ENCODE results near the gene SLC4A7. TPM values are rescaled to one million over a fixed set of nuclear protein-coding genes. Genes with fewer than 3 reads are reported as not detected.

SLC4A7 gene
- total RNA-seq, 1 donor from 2014 or later, result 15.0 TPM

DNA sequence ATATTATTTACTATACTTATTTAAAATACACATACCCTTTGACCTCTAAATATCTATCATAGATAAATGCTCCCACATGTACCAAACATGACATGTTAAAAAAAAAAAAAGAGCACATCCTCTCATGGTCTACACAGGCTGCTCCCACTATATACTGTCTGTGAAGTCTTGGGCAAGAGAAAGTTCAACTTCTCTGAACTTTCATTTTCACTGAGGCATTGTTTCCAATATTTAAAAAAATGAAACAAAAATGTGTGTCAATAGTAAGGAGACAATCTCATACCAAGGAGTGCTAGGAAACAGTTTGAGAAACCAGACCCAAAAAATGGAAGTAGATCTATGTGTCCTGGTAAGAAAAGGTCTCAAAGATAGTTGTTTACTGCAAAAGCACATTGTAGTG, 29.3 kb downstream of the SLC4A7 start:
- TF ChIP-seq, protein P1, sequence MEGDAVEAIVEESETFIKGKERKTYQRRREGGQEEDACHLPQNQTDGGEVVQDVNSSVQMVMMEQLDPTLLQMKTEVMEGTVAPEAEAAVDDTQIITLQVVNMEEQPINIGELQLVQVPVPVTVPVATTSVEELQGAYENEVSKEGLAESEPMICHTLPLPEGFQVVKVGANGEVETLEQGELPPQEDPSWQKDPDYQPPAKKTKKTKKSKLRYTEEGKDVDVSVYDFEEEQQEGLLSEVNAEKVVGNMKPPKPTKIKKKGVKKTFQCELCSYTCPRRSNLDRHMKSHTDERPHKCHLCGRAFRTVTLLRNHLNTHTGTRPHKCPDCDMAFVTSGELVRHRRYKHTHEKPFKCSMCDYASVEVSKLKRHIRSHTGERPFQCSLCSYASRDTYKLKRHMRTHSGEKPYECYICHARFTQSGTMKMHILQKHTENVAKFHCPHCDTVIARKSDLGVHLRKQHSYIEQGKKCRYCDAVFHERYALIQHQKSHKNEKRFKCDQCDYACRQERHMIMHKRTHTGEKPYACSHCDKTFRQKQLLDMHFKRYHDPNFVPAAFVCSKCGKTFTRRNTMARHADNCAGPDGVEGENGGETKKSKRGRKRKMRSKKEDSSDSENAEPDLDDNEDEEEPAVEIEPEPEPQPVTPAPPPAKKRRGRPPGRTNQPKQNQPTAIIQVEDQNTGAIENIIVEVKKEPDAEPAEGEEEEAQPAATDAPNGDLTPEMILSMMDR (IDR thresholded peaks at IDR 0.05), result no peak
- no peak overlapping the region for H3K4me3 ChIP-seq
- no peaks in the 10 kb centered on the region for H3K4me1 ChIP-seq
- ATAC-seq, result peak; percentile 37
- no peak overlapping the region for H3K27ac ChIP-seq
- H3K27me3 ChIP-seq, result no peaks in the 10 kb centered on the region
- DNase-seq, result no peak
- intact Hi-C loops (cut with DNase I), result no loop called here
- H3K9me3 ChIP-seq, result no peaks in the 10 kb centered on the region
- no peaks in the 10 kb centered on the region for H3K36me3 ChIP-seq

DNA sequence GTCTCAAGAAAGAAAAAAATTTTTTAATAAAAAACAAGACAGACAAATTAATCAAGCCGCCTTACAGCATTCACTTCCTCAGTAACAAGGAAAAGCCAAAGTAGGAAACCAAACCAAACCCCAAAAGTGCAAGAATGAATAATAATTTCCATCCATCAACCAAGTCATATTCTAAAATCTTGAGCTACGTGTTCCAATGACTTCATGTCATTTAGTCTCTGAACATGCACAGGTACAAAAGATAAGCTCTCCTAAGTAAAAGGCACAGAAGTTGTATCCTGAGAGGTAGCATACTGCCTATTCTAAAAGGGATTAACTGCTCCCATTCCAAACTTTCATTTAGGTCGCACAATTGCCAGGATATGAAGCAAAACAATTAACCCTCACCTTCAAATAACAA, 29.7 kb downstream of the SLC4A7 start:
- TF ChIP-seq, protein P1 (IDR thresholded peaks at IDR 0.05), result no peak
- Histone ChIP-seq H3K27me3 (no peaks in the 10 kb centered on the region), H3K4me3 (no peak overlapping the region), H3K36me3 (no peaks in the 10 kb centered on the region), H3K27ac (no peak overlapping the region), H3K9me3 (no peaks in the 10 kb centered on the region), H3K4me1 (no peaks in the 10 kb centered on the region)
- DNase-seq, result no peak
- intact Hi-C loops (cut with DNase I), result no loop called here
- no peak for ATAC-seq

DNA sequence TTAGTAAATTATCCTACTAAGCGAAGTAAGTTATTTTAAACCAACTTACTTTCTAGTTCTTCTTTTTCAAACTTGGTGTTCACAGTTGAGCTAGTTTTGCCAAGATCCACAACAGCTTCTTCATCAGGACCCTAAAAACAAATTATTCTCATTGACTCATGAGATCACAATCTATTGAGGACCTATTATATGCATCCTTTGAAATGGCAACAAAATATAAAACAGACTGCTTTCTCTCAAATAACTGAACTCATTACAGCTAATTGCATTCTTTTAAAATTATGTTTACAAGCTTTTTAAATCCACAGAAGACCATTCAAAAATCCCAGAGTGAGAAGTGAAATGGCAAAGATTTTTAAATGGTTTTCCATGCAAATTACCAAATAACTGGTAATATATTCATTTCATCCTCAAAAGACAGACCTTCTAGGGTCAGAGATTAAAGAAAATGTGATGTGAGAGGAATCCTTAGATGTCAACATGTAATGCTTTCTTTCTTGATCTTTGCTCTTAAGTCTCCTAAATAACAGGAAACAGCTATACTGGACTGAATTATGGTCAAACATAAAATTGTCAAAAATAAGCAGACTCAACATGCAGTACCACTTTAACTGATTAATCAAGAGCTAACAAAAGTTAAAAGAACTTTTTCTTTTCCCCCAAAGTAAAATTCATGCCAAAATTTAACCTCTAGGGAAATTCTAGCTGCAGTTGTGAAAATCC, 31.7 kb downstream of the SLC4A7 start:
- no peak overlapping the region for H3K27ac ChIP-seq
- intact Hi-C loops (cut with DNase I), result no loop called here
- no peaks in the 10 kb centered on the region for H3K27me3 ChIP-seq
- DNase-seq, result no peak
- TF ChIP-seq, protein P1 (IDR thresholded peaks at IDR 0.05), result no peak
- H3K4me1 ChIP-seq, result no peaks in the 10 kb centered on the region
- no peak overlapping the region for H3K4me3 ChIP-seq
- H3K36me3 ChIP-seq, result no peaks in the 10 kb centered on the region
- no peak for ATAC-seq
- no peaks in the 10 kb centered on the region for H3K9me3 ChIP-seq

DNA sequence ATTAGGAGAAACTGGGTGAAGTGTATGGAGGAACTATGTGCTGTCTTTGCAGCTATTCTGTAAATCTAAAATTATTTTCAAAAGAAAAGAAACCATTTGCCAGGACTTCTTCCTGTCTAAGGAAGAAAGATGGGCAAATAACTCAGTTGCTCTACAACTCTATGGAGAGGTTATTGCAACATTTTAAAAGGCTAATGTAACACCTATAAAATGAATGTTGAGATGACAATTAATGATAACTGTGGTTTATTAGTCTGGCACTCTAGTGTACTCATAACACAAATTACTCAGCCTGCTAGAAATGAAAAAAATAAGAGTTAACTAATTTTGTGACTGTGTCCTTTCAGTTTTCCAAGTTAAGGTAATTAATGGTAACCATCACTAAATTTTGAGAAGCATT, 32.3 kb downstream of the SLC4A7 start:
- Histone ChIP-seq H3K4me1 (no peaks in the 10 kb centered on the region), H3K27ac (no peak overlapping the region), H3K9me3 (no peaks in the 10 kb centered on the region), H3K4me3 (no peak overlapping the region), H3K36me3 (no peaks in the 10 kb centered on the region), H3K27me3 (no peaks in the 10 kb centered on the region)
- DNase-seq (no peak), ATAC-seq (no peak)
- intact Hi-C loops (cut with DNase I), result no loop called here
- TF ChIP-seq, protein P1 (IDR thresholded peaks at IDR 0.05), result no peak

DNA sequence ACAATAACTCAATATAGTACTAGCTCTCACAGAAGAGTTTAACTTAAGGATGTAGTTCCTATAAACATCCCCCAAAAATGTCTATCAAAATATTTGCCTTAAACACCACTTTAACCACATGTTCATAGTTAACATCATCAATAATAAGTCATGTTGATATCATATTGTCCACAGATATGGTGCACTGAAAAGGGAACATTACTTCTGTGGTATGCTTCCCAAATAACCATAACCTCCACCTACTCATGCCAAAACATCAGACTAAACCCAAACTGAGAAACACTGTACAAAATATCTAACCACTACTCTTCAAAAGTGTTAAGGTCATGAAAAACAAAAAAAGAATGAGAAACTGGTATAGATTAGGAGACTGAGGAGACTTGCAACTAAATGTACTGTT, 32.9 kb downstream of the SLC4A7 start:
- DNase-seq (no peak), ATAC-seq (no peak)
- H3K4me1 ChIP-seq, result no peaks in the 10 kb centered on the region
- no peak overlapping the region for H3K4me3 ChIP-seq
- no peak overlapping the region for H3K27ac ChIP-seq
- intact Hi-C loops (cut with DNase I), result no loop called here
- no peaks in the 10 kb centered on the region for H3K36me3 ChIP-seq
- TF ChIP-seq, protein P1 (IDR thresholded peaks at IDR 0.05), result no peak
- no peaks in the 10 kb centered on the region for H3K9me3 ChIP-seq
- no peaks in the 10 kb centered on the region for H3K27me3 ChIP-seq

Measured in upper lobe of right lung (tissue), 1 donor.